Limb (tissue), 2 donors: ENCODE measurements around the gene ADGRD1.
"Not testable (repeated sequence)": the region's sequence is repeated elsewhere in the genome, so short reads cannot be mapped to it uniquely, and the experiment has no call there.

ENCODE experiments used
- DNase-seq, 2 donors: peaks; one replicate each; pipeline ENCODE4 v3.0.0-alpha.2; 2016; ENCODE audit errors: extremely low spot score in 2 of 2

The ADGRD1 gene

DNA sequence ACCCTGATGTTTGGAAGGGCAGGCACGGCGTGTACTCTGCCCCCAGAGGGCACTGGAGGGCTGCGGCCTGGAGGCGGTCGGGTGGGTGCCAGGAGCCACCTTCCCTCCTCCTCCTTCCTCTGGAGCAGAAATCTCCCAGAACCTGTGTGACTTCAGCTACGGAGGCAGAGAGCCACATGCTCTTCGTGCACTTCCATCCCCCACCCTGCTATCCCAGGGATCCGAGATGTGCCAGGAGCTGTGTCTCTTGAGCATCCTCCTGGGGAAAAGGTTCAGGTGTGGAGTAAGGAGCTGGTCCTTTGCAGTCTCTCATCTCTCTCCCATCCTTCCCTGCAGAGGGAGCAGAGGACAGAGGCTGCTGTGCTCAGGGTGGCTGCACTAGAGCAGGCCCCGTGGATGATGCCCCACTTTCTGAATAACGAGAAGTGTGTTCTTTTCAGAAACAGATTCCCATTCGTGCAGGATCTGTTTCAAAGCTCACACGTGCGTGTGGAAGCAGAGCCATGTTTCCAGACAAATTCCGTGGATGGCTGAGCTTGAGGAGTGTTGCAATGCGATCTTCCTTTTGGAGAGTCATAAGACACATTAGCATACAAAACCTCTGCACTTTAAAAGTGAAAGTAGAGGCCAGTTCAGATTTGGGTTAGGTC is 162.9 kb downstream of the ADGRD1 start:
- DNase-seq, result no peak

DNA sequence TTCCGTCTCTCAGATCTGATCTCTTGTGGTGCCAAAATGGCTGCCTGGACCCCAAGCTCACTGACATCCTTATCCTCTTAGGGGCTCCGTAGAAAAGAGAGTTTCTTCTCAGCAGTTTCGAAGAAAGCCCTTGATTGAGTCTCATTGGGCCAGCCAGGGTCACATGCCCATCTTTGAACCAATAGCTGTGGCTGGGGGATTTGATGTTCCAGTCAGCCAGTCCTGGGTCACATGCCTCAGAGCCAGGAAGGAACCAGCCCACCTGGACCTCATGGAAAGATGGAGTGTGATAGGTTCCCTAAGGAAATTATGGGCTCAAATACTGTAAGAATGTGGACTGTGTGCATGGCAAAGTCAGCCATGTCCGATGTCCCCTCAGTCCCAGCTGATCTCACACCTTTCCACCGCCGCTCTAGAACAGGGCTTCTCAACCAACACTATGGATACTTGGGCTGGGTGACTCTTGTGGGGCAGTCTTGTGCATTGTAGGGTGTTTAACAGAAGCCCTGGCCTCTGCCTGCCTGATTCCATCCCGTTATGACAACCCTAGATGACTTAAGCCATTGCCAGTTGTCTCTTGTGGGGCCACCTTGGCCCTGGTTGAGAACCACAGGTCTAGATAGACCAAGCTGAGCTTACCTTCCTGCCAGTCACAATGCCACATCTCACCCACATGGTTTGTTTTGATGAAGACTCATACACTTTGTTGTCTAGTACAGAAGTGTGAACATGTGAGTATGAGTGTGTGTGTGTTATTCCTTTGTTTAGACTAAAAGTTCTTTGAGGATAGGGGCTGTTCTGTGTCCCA is 163.9 kb downstream of the ADGRD1 start:
- no peak for DNase-seq

- DNase-seq, result no peak
Measured at GRCh38 chr12:131118371-131118770, 164.7 kb downstream of the ADGRD1 start.

- not testable (repeated sequence) for DNase-seq
Measured at GRCh38 chr12:131119345-131119744, 165.6 kb downstream of the ADGRD1 start.

DNA sequence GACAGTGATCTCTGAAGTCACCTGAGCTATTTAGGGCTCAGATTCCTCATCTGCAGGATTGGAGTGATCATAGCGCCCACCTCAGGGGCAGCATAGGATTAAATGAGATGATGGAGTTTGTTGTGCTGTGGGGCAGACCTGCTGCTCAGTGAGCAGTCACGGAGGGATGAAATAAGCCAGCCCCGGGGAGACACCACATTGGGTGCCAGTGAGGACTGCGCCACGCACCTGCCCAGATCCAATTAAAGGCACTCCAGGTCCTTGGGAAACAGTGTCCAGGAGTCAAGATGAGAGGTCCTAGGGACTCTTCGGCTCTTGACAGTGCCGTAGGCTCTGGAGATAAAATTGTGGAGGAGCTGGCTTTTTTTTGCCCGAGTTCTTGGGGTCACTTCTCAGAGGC is 166.2 kb downstream of the ADGRD1 start:
- no peak for DNase-seq

GRCh38 chr12:131120831-131121271 is 167.1 kb downstream of the ADGRD1 start:
- no peak for DNase-seq

DNA sequence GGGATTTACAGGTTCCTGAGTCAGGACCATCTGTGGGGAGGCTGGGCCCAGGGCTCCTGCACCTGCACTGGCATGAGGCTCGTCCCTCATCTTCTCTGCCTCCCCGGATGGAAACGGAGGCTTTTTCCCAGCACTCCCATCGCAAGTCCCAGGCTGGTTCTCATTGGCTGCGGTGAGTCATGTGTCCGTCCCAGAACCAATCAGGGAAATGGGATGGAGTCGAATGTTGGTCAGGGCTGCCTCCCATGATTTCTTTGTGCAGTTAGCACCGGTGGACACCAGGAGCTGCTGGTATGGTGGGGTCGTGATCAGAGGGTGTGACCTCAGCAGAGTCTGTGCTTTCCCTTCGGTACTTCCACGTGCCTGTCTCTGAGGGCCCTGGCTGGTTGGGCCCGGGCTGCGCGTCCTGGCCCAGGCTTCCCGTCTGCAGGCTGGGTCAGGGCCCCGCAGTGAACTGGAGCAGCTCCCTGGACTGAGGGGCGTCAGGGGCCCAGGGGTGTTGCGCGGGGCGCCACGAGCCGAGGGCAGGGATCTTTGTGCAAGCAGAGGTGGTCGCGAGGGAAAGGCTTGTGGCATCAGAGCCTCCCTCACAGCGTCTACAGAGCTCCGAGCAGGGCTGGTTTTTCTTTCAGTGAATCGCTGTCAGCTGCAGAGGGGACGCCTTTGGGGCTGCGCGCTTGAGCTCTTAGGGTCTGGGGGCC is 168.1 kb downstream of the ADGRD1 start:
- DNase-seq, result no peak

DNA sequence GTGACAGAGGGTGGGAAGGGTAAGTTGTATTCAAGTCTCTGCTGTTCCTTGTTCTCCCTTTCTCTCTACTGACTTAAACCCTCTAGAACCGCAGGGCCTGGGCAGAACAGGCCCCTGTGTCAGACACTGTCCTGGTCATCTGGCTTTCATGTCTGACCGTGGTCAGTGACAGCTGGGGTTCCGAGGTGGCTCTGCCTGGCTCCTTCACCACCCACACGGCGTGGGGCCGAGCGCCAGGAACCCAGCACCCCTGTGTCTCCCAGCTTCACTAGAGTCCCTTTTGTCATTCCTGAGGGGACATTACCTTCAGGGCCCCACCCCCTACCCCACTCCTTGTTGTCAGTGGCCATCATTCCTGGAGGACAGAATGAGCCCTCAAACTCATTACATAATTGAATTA is 168.9 kb downstream of the ADGRD1 start:
- DNase-seq, result no peak

DNA sequence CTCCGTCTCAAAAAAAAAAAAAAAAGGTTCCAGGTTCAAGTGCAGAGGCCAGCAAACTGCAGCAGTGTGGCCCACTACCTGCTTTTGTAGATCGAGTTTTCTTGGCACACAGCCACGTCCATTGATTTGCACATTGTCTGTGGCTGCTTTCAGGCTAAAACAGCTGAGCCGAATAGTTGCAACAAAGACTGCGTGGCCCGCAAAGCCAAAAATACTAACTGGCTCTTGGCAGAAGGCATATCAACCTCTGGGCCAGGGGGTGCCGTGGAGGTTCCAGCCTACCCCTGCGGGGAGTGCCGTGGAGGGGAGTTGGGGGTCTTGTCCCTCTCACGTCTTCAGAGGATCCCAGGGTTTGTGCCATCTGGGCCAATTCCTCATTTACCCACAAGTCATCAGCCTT is 170.1 kb downstream of the ADGRD1 start:
- no peak for DNase-seq

DNA sequence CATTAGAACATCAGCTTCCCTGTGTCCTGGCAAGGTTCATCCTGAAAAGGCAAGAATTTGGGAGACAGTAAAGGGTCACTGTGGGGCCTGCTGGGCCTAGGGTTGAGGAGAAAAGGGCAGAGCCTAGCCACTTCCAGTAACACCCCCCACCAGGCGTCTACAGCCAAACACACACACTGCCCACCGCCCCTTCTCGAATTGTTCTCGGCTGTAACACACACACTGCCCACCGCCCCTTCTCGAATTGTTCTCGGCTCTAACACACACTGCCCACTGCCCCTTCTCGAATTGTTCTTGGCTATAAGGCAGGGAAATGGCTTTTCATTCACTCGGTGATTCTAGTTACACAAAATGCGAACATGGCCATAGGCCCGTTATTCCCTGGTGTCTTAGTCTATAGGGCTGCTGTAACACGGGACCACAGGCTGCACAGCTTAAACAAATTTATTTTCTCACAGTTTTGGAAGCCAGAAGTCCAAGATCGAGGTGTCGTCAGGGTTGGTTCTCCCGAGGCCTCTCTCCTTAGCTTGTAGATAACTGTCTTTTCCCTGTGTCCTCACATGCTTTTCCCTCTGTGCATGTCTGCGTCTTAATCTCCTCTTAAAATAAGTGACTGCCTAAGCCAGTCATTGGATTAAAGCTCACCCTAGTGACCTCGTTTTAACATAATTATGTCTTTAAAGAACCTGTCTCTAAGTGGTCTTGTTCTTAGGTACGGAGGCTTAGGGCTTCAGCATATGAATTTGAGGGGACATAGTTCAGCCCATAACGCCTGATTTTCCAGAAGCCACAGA is 171.0 kb downstream of the ADGRD1 start:
- no peak for DNase-seq

DNA sequence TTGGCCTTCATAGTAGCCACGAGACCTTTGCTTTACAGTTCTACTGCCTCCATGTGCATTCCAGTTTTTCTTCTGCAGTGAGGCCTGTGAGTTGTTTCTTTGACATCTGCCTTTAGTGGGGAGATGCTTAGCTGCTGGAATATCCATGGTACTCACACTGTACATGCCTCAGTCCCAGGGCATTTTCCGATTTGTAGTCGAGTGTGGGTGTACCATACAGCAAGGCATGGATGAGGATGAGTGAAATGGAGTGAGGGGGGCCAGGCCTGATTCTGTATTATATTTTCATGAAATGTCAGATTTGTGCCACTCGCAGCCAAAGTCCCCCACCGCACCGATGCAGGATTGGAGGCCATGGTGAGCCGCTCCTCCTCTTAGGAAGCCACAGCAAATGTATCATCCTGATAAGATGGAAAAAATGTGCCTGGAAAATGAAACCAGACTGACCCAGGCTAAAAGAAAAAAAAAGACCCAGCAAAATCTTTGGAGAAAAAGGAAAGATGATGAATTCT is 173.0 kb downstream of the ADGRD1 start:
- DNase-seq, result no peak

DNA sequence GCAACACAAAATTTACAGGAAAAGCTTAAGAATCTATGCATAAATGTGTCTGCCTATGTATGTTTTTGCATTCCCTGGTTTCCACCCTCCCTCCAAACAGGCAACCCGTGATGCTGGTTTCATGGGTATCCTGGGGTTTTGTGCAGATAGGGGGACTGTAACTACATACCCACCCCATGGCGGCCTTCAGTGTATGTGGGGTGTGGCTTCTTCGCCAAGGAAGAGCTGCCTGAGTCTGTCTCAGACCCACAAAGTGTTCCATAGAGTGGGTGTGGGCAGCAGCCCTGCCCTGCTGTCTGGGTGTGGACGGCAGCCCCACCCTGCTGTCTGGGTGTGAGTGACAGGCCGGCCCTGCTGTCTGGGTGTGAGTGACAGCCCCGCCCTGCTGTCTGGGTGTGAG is 174.8 kb downstream of the ADGRD1 start:
- DNase-seq, result no peak

DNA sequence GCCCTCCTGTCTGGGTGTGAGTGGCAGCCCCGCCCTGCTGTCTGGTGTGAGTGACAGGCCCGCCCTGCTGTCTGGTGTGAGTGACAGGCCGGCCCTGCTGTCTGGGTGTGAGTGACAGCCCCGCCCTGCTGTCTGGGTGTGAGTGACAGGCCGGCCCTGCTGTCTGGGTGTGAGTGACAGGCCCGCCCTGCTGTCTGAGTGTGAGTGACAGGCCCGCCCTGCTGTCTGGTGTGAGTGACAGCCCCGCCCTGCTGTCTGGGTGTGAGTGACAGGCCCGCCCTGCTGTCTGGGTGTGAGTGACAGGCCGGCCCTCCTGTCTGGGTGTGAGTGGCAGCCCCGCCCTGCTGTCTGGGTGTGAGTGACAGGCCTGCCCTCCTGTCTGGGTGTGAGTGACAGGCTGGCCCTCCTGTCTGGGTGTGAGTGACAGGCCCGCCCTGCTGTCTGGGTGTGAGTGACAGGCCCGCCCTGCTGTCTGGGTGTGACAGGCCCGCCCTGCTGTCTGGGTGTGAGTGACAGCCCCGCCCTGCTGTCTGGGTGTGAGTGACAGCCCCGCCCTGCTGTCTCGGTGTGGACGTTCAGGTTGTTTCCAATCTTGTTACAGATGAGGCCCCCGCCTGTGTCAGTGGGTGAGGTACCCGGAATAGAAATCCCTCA is 175.4 kb downstream of the ADGRD1 start:
- not testable (repeated sequence) for DNase-seq

GRCh38 chr12:131129839-131130238 is 176.1 kb downstream of the ADGRD1 start:
- DNase-seq, result peak in 1 of 2 donors; percentile 31

DNA sequence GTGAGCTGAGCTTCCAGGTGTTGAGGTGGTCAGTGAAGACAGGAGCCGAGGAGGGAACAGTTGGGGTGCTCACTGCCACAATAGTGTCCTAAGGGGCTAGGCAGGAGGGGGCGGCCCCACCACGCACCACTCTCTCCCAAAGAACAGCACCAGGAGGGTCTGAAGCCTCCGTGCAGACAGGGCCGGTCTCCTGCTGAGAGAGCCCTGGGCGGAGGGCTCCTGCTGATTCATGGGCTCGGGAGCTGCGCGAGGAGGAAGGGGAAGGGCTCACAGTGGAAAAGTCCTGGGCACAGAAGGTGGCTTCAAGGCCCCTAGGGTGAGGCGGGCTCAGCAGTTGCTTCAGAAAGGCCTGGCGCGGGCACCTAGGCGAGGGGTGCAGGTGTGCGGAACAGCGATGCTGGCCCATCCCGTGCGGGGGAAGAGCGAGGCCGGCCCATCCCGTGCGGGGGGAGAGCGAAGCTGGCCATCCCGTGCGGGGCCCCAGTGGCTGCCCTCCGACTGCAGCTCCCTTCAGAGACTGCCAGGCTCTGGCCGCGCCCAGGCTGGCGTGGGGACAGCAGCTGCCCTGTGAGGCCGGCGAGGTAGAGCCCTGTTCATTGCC is 176.7 kb downstream of the ADGRD1 start:
- DNase-seq, result no peak

DNA sequence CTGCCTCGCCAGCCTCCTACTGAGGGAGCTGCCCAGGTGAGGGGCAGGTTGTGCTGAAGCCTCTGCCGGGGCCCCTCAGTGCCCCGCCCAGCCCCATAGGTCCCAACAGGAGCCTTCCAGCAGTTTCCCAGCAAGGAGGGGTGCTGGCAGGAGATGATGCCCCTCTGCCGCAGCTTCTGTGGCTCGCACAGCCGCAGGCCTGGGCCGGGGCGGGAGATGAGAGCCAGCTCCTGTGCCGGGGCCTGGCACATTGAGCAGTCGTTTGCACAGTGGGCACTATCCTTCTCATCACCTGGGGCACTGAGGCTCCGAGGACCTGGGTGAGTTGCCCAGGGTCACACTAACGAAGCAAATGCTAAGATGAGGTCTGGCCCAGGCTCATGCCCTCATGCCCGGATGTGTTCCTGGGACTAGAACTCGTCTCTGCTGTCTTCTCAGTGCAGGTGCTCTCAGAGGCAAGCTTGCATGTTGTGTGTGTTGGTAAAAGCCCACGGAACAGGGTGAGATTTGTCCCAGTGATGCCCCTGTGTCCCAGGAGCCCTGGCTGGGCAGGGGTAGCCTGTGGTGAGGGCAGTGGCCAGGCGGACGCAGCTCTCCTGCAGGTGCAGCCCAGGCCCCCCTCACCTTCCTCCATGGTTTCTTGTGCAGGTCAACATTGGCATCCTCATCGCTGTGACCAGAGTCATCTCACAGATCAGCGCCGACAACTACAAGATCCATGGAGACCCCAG is 177.5 kb downstream of the ADGRD1 start:
- DNase-seq, result no peak

GRCh38 chr12:131131808-131132117 is 178.1 kb downstream of the ADGRD1 start:
- DNase-seq, result no peak

DNA sequence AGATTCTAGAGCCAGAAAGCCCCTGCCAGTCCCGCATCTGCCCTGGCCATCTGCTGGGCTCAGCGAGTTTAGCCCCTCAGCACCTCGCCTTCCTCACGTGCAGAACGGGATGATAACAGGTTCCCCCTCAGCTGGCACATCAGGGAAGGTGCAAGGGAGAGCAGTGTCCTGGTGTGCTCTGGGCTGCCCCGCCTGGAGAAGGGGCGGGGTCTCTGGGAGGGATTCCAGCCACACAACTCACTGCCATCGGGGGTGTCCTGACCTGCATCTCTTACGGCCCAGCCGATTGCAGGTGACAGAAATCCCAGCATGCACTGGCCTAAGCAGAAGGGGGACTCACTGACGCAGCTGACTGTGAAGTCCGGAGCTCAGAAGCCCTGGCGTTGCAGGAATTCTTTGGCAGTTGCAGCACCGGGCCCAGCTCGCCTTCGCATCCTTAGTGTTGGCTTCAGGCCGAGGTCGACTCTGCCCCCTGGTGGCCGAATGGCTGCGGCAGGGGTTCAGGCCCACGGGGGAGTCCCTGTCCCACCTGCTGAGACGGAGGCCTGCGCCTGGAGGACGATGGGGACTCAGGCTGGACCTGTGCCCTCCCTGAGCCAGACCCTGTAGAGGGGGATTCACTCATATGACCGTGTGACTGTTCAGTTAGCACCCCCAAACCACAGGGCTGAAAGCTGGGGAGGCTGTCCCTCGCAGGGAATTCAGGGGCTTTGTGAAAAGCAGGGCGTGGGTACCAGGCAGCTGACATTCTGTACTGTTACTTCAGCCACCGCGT is 178.6 kb downstream of the ADGRD1 start:
- peak; percentile 56 to 89 for DNase-seq
